GM23338 (cell line): ENCODE data around the gene KAT2B. TPM values are rescaled to one million over a fixed set of nuclear protein-coding genes. Genes with fewer than 3 reads are reported as not detected.

Experiments used
- ATAC-seq: fragments of 200-7000 bp; cut with Tn5 transposase; 3 replicates; pipeline ENCODE4 v1.9.1; 2020
- DNase-seq: peaks from one replicate; pipeline ENCODE4 v3.0.0-alpha.2; 2015; ENCODE audit warnings: low spot score
- H2AFZ ChIP-seq: fragments of 200-600 bp; sonication (generic); 2 replicates; pipeline ENCODE4 v1.8.0; 2016; ENCODE audit warnings: antibody characterized with exemption, mild to moderate bottlenecking, moderate library complexity
- H3F3A ChIP-seq: fragments of 200-600 bp; sonication (generic); replicated peaks from 2 replicates; pipeline ENCODE4 v1.8.0; 2017; ENCODE audit warnings: antibody characterized with exemption, mixed run types, low read depth
- H3K27ac ChIP-seq: fragments of 200-600 bp; sonication (generic); 2 replicates; pipeline ENCODE4 v1.6.1; 2016; ENCODE audit warnings: low read depth
- H3K27me3 ChIP-seq: fragments of 200-600 bp; sonication (generic); 2 replicates; pipeline ENCODE4 v1.8.0; 2016; ENCODE audit warnings: mild to moderate bottlenecking, mixed run types, moderate library complexity; ENCODE audit not compliant: insufficient read depth
- H3K36me3 ChIP-seq: fragments of 200-600 bp; sonication (generic); 2 replicates; pipeline ENCODE4 v1.8.0; 2016; ENCODE audit warnings: mild to moderate bottlenecking; ENCODE audit not compliant: insufficient read depth
- H3K4me1 ChIP-seq: fragments of 200-600 bp; sonication (generic); 2 replicates; pipeline ENCODE4 v1.8.0; 2016; ENCODE audit warnings: mild to moderate bottlenecking, moderate library complexity; ENCODE audit not compliant: insufficient read depth
- H3K4me2 ChIP-seq: fragments of 200-600 bp; sonication (generic); 2 replicates; pipeline ENCODE4 v1.7.1; 2017; ENCODE audit warnings: mixed run types
- H3K4me3 ChIP-seq: fragments of 200-600 bp; sonication (generic); 2 replicates; pipeline ENCODE4 v1.6.1; 2016; ENCODE audit warnings: mixed run types
- H3K79me2 ChIP-seq: fragments of 200-600 bp; sonication (generic); replicated peaks from 2 replicates; pipeline ENCODE4 v1.8.0; 2017; ENCODE audit warnings: mild to moderate bottlenecking; ENCODE audit not compliant: insufficient read depth
- H3K9me2 ChIP-seq: fragments of 200-600 bp; sonication (generic); 2 replicates; pipeline ENCODE4 v1.8.0; 2017; ENCODE audit not compliant: insufficient read depth
- H4K20me1 ChIP-seq: fragments of 200-600 bp; sonication (generic); replicated peaks from 2 replicates; pipeline ENCODE4 v1.8.0; 2017; ENCODE audit warnings: mild to moderate bottlenecking; ENCODE audit not compliant: insufficient read depth
- H3K27ac Mint-ChIP-seq: 2 replicates; pipeline ENCODE4 v1.8.0; 2020; ENCODE audit warnings: inconsistent platforms, mild to moderate bottlenecking, moderate library complexity, mixed read lengths
- H3K27me3 Mint-ChIP-seq: 3 replicates; pipeline ENCODE4 v1.8.0; 2022; ENCODE audit warnings: low read depth, mild to moderate bottlenecking, moderate library complexity, mixed read lengths, inconsistent platforms; ENCODE audit not compliant: insufficient read depth, poor library complexity
- H3K36me3 Mint-ChIP-seq: 3 replicates; pipeline ENCODE4 v1.8.0; 2021; ENCODE audit warnings: low read depth, mild to moderate bottlenecking, inconsistent platforms, moderate library complexity, mixed read lengths
- H3K4me1 Mint-ChIP-seq: 3 replicates; pipeline ENCODE4 v1.8.0; 2020; ENCODE audit warnings: mild to moderate bottlenecking, inconsistent platforms, mixed read lengths
- H3K4me3 Mint-ChIP-seq: 3 replicates; pipeline ENCODE4 v1.8.0; 2021; ENCODE audit warnings: moderate library complexity, mild to moderate bottlenecking, inconsistent platforms, mixed read lengths
- H3K9me3 Mint-ChIP-seq: 3 replicates; pipeline ENCODE4 v1.8.0; 2020; ENCODE audit warnings: moderate library complexity, mild to moderate bottlenecking, inconsistent platforms, mixed read lengths
- CREB1 ChIP-seq: fragments of 250-450 bp; sonication (Bioruptor Pico); IDR thresholded peaks from 2 replicates; pipeline ENCODE4 v1.5.0; 2020; ENCODE audit warnings: low read depth, mild to moderate bottlenecking, moderate library complexity
- ETS1 ChIP-seq: IDR thresholded peaks from 2 replicates; pipeline ENCODE4 v1.6.1; 2016; ENCODE audit warnings: antibody characterized with exemption
- EZH2phosphoT487 ChIP-seq: fragments of 200-600 bp; sonication (generic); IDR thresholded peaks from one replicate; pipeline ENCODE4 v1.8.1; 2018; ENCODE audit warnings: antibody characterized with exemption; ENCODE audit not compliant: unreplicated experiment
- JUNB ChIP-seq: IDR thresholded peaks from one replicate; pipeline ENCODE4 v1.6.1; 2016; ENCODE audit warnings: antibody characterized with exemption; ENCODE audit not compliant: unreplicated experiment
- NANOG ChIP-seq: IDR thresholded peaks from 2 replicates; pipeline ENCODE4 v1.6.1; 2016; ENCODE audit warnings: antibody characterized with exemption, borderline replicate concordance
- POLR2AphosphoS5 ChIP-seq: IDR thresholded peaks from 2 replicates; pipeline ENCODE4 v1.6.1; 2016; ENCODE audit warnings: antibody characterized with exemption, low read depth
- ZNF114 ChIP-seq: fragments of 250-450 bp; sonication (Bioruptor Pico); IDR thresholded peaks from 2 replicates; pipeline ENCODE4 v1.5.0; 2020; ENCODE audit warnings: mild to moderate bottlenecking, moderate library complexity
- ZNF331 ChIP-seq: fragments of 250-450 bp; sonication (Bioruptor Pico); IDR thresholded peaks from 2 replicates; pipeline ENCODE4 v1.5.0; 2020; ENCODE audit warnings: low read depth, mild to moderate bottlenecking, moderate library complexity
- polyA plus RNA-seq: library from polyadenylated mRNA; unstranded; fragments of >200 nt; fragmentation: Nextera tagmentation; extraction: Ambion mirVana; gene quantifications from 2 replicates; pipeline ENCODE4 v1.2.1, GENCODE V29; 2016
- total RNA-seq: library from RNA; depleted of rRNA; stranded (reverse); fragments of >200 nt; shearing (Covaris generic); gene quantifications from 2 replicates; pipeline ENCODE4 v1.2.3, GENCODE V29; 2014
- TF ChIP-seq, protein P1 (sequence below): fragments of 250-450 bp; sonication (Bioruptor Pico); IDR thresholded peaks from 2 replicates; pipeline ENCODE4 v1.5.0; 2020; ENCODE audit warnings: mild to moderate bottlenecking, moderate library complexity
- TF ChIP-seq, protein P2 (sequence below): IDR thresholded peaks from one replicate; pipeline ENCODE4 v1.6.1; 2018; ENCODE audit warnings: antibody characterized with exemption; ENCODE audit not compliant: unreplicated experiment

KAT2B gene
- total and polyA plus RNA-seq, 2 experiments from 2014 or later: 1.3 to 4.4 TPM

GRCh38 chr3:20047341-20047779 is 7.1 kb downstream of the KAT2B start (continued):
- TF ChIP-seq, protein P1, sequence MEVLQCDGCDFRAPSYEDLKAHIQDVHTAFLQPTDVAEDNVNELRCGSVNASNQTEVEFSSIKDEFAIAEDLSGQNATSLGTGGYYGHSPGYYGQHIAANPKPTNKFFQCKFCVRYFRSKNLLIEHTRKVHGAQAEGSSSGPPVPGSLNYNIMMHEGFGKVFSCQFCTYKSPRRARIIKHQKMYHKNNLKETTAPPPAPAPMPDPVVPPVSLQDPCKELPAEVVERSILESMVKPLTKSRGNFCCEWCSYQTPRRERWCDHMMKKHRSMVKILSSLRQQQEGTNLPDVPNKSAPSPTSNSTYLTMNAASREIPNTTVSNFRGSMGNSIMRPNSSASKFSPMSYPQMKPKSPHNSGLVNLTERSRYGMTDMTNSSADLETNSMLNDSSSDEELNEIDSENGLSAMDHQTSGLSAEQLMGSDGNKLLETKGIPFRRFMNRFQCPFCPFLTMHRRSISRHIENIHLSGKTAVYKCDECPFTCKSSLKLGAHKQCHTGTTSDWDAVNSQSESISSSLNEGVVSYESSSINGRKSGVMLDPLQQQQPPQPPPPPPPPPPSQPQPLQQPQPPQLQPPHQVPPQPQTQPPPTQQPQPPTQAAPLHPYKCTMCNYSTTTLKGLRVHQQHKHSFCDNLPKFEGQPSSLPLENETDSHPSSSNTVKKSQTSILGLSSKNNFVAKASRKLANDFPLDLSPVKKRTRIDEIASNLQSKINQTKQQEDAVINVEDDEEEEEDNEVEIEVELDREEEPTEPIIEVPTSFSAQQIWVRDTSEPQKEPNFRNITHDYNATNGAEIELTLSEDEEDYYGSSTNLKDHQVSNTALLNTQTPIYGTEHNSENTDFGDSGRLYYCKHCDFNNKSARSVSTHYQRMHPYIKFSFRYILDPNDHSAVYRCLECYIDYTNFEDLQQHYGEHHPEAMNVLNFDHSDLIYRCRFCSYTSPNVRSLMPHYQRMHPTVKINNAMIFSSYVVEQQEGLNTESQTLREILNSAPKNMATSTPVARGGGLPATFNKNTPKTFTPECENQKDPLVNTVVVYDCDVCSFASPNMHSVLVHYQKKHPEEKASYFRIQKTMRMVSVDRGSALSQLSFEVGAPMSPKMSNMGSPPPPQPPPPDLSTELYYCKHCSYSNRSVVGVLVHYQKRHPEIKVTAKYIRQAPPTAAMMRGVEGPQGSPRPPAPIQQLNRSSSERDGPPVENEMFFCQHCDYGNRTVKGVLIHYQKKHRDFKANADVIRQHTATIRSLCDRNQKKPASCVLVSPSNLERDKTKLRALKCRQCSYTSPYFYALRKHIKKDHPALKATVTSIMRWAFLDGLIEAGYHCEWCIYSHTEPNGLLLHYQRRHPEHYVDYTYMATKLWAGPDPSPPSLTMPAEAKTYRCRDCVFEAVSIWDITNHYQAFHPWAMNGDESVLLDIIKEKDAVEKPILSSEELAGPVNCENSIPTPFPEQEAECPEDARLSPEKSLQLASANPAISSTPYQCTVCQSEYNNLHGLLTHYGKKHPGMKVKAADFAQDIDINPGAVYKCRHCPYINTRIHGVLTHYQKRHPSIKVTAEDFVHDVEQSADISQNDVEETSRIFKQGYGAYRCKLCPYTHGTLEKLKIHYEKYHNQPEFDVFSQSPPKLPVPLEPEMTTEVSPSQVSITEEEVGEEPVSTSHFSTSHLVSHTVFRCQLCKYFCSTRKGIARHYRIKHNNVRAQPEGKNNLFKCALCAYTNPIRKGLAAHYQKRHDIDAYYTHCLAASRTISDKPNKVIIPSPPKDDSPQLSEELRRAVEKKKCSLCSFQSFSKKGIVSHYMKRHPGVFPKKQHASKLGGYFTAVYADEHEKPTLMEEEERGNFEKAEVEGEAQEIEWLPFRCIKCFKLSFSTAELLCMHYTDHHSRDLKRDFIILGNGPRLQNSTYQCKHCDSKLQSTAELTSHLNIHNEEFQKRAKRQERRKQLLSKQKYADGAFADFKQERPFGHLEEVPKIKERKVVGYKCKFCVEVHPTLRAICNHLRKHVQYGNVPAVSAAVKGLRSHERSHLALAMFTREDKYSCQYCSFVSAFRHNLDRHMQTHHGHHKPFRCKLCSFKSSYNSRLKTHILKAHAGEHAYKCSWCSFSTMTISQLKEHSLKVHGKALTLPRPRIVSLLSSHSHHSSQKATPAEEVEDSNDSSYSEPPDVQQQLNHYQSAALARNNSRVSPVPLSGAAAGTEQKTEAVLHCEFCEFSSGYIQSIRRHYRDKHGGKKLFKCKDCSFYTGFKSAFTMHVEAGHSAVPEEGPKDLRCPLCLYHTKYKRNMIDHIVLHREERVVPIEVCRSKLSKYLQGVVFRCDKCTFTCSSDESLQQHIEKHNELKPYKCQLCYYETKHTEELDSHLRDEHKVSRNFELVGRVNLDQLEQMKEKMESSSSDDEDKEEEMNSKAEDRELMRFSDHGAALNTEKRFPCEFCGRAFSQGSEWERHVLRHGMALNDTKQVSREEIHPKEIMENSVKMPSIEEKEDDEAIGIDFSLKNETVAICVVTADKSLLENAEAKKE (CRISPR knock-in tag): no peak
- no peak for TF ChIP-seq ETS1

GRCh38 chr3:20047976-20048883 is 8.0 kb downstream of the KAT2B start:
- H2AFZ ChIP-seq: no peak overlapping the region
- no peak overlapping the region for H3K27ac ChIP-seq
- no peak for DNase-seq
- TF ChIP-seq ZNF331 (no peak), POLR2AphosphoS5 (no peak), ZNF114 (CRISPR knock-in tag) (no peak), NANOG (no peak), JUNB (no peak), CREB1 (no peak), EZH2phosphoT487 (no peak)
- TF ChIP-seq, protein P2, sequence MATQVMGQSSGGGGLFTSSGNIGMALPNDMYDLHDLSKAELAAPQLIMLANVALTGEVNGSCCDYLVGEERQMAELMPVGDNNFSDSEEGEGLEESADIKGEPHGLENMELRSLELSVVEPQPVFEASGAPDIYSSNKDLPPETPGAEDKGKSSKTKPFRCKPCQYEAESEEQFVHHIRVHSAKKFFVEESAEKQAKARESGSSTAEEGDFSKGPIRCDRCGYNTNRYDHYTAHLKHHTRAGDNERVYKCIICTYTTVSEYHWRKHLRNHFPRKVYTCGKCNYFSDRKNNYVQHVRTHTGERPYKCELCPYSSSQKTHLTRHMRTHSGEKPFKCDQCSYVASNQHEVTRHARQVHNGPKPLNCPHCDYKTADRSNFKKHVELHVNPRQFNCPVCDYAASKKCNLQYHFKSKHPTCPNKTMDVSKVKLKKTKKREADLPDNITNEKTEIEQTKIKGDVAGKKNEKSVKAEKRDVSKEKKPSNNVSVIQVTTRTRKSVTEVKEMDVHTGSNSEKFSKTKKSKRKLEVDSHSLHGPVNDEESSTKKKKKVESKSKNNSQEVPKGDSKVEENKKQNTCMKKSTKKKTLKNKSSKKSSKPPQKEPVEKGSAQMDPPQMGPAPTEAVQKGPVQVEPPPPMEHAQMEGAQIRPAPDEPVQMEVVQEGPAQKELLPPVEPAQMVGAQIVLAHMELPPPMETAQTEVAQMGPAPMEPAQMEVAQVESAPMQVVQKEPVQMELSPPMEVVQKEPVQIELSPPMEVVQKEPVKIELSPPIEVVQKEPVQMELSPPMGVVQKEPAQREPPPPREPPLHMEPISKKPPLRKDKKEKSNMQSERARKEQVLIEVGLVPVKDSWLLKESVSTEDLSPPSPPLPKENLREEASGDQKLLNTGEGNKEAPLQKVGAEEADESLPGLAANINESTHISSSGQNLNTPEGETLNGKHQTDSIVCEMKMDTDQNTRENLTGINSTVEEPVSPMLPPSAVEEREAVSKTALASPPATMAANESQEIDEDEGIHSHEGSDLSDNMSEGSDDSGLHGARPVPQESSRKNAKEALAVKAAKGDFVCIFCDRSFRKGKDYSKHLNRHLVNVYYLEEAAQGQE: no peak

More at GRCh38 chr3:20047976-20048883, 8.0 kb downstream of the KAT2B start:
- peaks cover under 1% of the 10 kb centered on the region for H3K27me3 Mint-ChIP-seq
- ATAC-seq: no peak
- no peaks in the 10 kb centered on the region for H3K4me1 Mint-ChIP-seq
- Histone ChIP-seq H3K4me1 (no peaks in the 10 kb centered on the region), H4K20me1 (no peaks in the 10 kb centered on the region), H3K36me3 (no peaks in the 10 kb centered on the region), H3K4me3 (no peak overlapping the region), H3F3A (no peaks in the 10 kb centered on the region), H3K27me3 (no peaks in the 10 kb centered on the region), H3K9me2 (no peaks in the 10 kb centered on the region), H3K4me2 (no peak overlapping the region), H3K79me2 (no peaks in the 10 kb centered on the region)
- H3K36me3 Mint-ChIP-seq: no peaks in the 10 kb centered on the region
- no peak overlapping the region for H3K4me3 Mint-ChIP-seq
- no peaks in the 10 kb centered on the region for H3K9me3 Mint-ChIP-seq
- H3K27ac Mint-ChIP-seq: no peak overlapping the region
